Natural killer cell (primary cell): Measurements from ENCODE around the gene RAB5A. TPM values are rescaled to one million over a fixed set of nuclear protein-coding genes. Genes with fewer than 3 reads are reported as not detected.
A peak's percentile ranks its signal among the peaks of the same experiment; 100 is the strongest.

Experiments
- ATAC-seq, 3 donors: fragments of 150-1000 bp in 2 of 3; fragments of 200-7000 bp in 1 of 3; cut with Tn5 transposase; 1 replicate in 1 of 3; 2 replicates in 2 of 3; pipeline ENCODE4 v1.10.0; 2021; ENCODE audit warnings: mild to moderate bottlenecking in 2 of 3, moderate library complexity in 2 of 3
- DNase-seq, 2 donors: peaks; one replicate each; pipeline versions ENCODE4 v3.0.0 to v3.0.0-alpha.2; 2013 to 2021; ENCODE audit warnings: mixed read lengths in 1 of 2
- H3K27ac ChIP-seq: one replicate; pipeline ENCODE4 v1.5.1; 2013; ENCODE audit warnings: mild to moderate bottlenecking, low read length
- H3K27me3 ChIP-seq: one replicate; pipeline ENCODE4 v1.6.1; 2013; ENCODE audit warnings: low read length; ENCODE audit not compliant: control insufficient read depth, insufficient read depth
- H3K36me3 ChIP-seq: one replicate; pipeline ENCODE4 v1.6.1; 2013; ENCODE audit warnings: low read length; ENCODE audit not compliant: control insufficient read depth, insufficient read depth
- H3K4me1 ChIP-seq: one replicate; pipeline ENCODE4 v1.6.1; 2013; ENCODE audit warnings: low read length; ENCODE audit not compliant: control insufficient read depth, insufficient read depth
- H3K4me3 ChIP-seq: one replicate; pipeline ENCODE4 v1.5.1; 2013; ENCODE audit warnings: low read length
- H3K9me3 ChIP-seq: one replicate; pipeline ENCODE4 v1.6.1; 2013; ENCODE audit warnings: low read length; ENCODE audit not compliant: control insufficient read depth, insufficient read depth
- H3K27ac Mint-ChIP-seq, 2 donors: one replicate each; pipeline ENCODE4 v1.8.0; 2022; ENCODE audit warnings: mild to moderate bottlenecking in 2 of 2, mixed read lengths in 2 of 2, moderate library complexity in 1 of 2
- H3K27me3 Mint-ChIP-seq, 2 donors: one replicate each; pipeline ENCODE4 v1.8.0; 2022; ENCODE audit warnings: low read depth in 2 of 2, mixed read lengths in 2 of 2
- H3K36me3 Mint-ChIP-seq: one replicate; pipeline ENCODE4 v1.8.0; 2022; ENCODE audit warnings: mixed read lengths
- H3K4me1 Mint-ChIP-seq, 2 donors: one replicate each; pipeline ENCODE4 v1.8.0; 2022; ENCODE audit warnings: mixed read lengths in 2 of 2
- H3K4me3 Mint-ChIP-seq: one replicate; pipeline ENCODE4 v1.8.0; 2022; ENCODE audit warnings: mild to moderate bottlenecking, moderate library complexity, mixed read lengths
- H3K9me3 Mint-ChIP-seq, 2 donors: one replicate each; pipeline ENCODE4 v1.8.0; 2022; ENCODE audit warnings: mixed read lengths in 2 of 2
- WGBS: methylation state at CpG from one replicate; pipeline ENCODE4 v1.1.7; 2013; ENCODE audit warnings: missing lambda C conversion rate; ENCODE audit not compliant: insufficient coverage; 5-methylcytosine and 5-hydroxymethylcytosine counted together
- intact Hi-C: fragments of 100-400 bp; cut with micrococcal nuclease; formaldehyde crosslinking; loops from one replicate; pipeline ENCODE4 v1.14.2; 2022
- total RNA-seq, 4 donors: library from RNA; stranded (reverse); fragments of 120-200 nt in 1 of 4; gene quantifications; one replicate each; pipeline versions ENCODE4 v1.2.3 to v1.2.4, GENCODE V29; 2013 to 2022
- TF ChIP-seq, protein P1 (sequence below): fragments of 200-600 bp; IDR thresholded peaks from one replicate; pipeline ENCODE4 v1.8.0; 2022; ENCODE audit warnings: antibody characterized with exemption

The RAB5A gene
- total RNA-seq, 3 donors from 2014 or later (not counting 1 experiment from before 2014, with no cell fraction given): 102 to 109 (median 102) TPM

DNA sequence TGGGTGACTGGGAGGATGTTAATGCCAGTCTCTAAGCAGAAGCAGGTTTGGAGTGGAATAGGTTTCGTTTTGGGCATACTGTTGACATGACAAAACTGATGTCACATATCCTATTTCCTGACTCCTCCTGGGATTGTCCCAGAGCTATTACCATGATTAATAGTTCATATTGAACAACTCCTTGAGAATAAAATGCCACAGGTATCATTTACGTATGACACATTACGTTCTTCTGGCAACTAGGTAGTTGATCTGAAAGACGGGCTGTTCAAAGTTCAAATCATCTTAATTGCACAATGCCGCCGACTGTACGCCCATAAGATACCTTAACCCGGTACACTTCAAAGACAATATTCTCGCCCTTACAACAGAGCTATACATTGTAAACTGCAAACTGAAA lies 1.4 kb upstream of the RAB5A start:
- Histone ChIP-seq H3K4me3 (no peak overlapping the region), H3K36me3 (no peaks in the 10 kb centered on the region), H3K9me3 (no peaks in the 10 kb centered on the region), H3K4me1 (peaks cover 19% of the 10 kb centered on the region), H3K27me3 (no peaks in the 10 kb centered on the region), H3K27ac (no peak overlapping the region)
- TF ChIP-seq, protein P1, sequence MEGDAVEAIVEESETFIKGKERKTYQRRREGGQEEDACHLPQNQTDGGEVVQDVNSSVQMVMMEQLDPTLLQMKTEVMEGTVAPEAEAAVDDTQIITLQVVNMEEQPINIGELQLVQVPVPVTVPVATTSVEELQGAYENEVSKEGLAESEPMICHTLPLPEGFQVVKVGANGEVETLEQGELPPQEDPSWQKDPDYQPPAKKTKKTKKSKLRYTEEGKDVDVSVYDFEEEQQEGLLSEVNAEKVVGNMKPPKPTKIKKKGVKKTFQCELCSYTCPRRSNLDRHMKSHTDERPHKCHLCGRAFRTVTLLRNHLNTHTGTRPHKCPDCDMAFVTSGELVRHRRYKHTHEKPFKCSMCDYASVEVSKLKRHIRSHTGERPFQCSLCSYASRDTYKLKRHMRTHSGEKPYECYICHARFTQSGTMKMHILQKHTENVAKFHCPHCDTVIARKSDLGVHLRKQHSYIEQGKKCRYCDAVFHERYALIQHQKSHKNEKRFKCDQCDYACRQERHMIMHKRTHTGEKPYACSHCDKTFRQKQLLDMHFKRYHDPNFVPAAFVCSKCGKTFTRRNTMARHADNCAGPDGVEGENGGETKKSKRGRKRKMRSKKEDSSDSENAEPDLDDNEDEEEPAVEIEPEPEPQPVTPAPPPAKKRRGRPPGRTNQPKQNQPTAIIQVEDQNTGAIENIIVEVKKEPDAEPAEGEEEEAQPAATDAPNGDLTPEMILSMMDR: no peak
- H3K9me3 Mint-ChIP-seq: no peaks in the 10 kb centered on the region
- peak overlapping the region; percentile 67 for H3K4me3 Mint-ChIP-seq
- ATAC-seq: no peak
- H3K27ac Mint-ChIP-seq: peak overlapping the region; percentile 96 to 97
- intact Hi-C loops: no loop called here
- H3K27me3 Mint-ChIP-seq: no peaks in the 10 kb centered on the region
- no peak for DNase-seq
- no peaks in the 10 kb centered on the region for H3K36me3 Mint-ChIP-seq
- 99% methylated on average over 9 of the region's 9 CpGs for WGBS
- H3K4me1 Mint-ChIP-seq: peaks cover 24 to 42% of the 10 kb centered on the region in 2 donors

GRCh38 chr3:19945969-19946831 lies 697 bp upstream of the RAB5A start:
- no peak for ATAC-seq
- Histone ChIP-seq H3K27ac (peak overlapping the region; percentile 97), H3K4me1 (peaks cover 19% of the 10 kb centered on the region), H3K36me3 (peaks cover under 1% of the 10 kb centered on the region), H3K27me3 (no peaks in the 10 kb centered on the region), H3K4me3 (peak overlapping the region; percentile 89), H3K9me3 (no peaks in the 10 kb centered on the region)
- TF ChIP-seq, protein P1: no peak
- 65% methylated on average over 17 of the region's 26 CpGs for WGBS
- H3K4me3 Mint-ChIP-seq: peak overlapping the region; percentile 97
- no peaks in the 10 kb centered on the region for H3K36me3 Mint-ChIP-seq
- H3K4me1 Mint-ChIP-seq: peaks cover 30 to 46% of the 10 kb centered on the region in 2 donors
- peak; percentile 17 to 33 for DNase-seq
- no peaks in the 10 kb centered on the region for H3K27me3 Mint-ChIP-seq
- peak overlapping the region; percentile 96 to 97 for H3K27ac Mint-ChIP-seq
- intact Hi-C loops: loop anchor here (2.0 kb wide), 2 partner anchors 93 to 159 kb away; no protein-coding TSS in a partner anchor
- no peaks in the 10 kb centered on the region for H3K9me3 Mint-ChIP-seq

GRCh38 chr3:19947549-19948225 lies 790 bp downstream of the RAB5A start:
- Mint-ChIP-seq H3K4me3 (peak overlapping the region; percentile 97), H3K27ac (peak overlapping the region; percentile 96 to 97), H3K27me3 (no peaks in the 10 kb centered on the region), H3K4me1 (peaks cover 36 to 52% of the 10 kb centered on the region in 2 donors), H3K9me3 (no peaks in the 10 kb centered on the region), H3K36me3 (no peaks in the 10 kb centered on the region)
- no peaks in the 10 kb centered on the region for H3K9me3 ChIP-seq
- peak overlapping the region; percentile 89 for H3K4me3 ChIP-seq
- peak overlapping the region; percentile 97 for H3K27ac ChIP-seq
- DNase-seq (peak in 1 of 2 donors; percentile 72), ATAC-seq (peak; percentile 0 to 25 (median 3))
- peaks cover 19% of the 10 kb centered on the region for H3K4me1 ChIP-seq
- peaks cover 12% of the 10 kb centered on the region for H3K36me3 ChIP-seq
- under 1% methylated on average over 30 of the region's 30 CpGs for WGBS
- intact Hi-C loops: loop anchor here (1.0 to 2.0 kb wide), 3 partner anchors 91 to 239 kb away; partner anchors contain the start of gene SGO1
- H3K27me3 ChIP-seq: no peaks in the 10 kb centered on the region
- TF ChIP-seq, protein P1: no peak
